Left renal pelvis (tissue), 4 donors: ENCODE measurements around the gene CHN2. TPM values are rescaled to one million over a fixed set of nuclear protein-coding genes. Genes with fewer than 3 reads are reported as not detected.

Source experiments
- DNase-seq, 4 donors: peaks; one replicate each; pipeline ENCODE4 v3.0.0-alpha.2; 2013; ENCODE audit warnings: low read depth in 4 of 4, low spot score in 3 of 4
- polyA plus RNA-seq, 4 donors: library from polyadenylated mRNA; unstranded; fragments of 120-200 nt; gene quantifications; one replicate each; pipeline ENCODE4 v1.2.1, GENCODE V29; 2013; ENCODE audit not compliant: insufficient read length in 4 of 4

CHN2 gene
- polyA plus RNA-seq, 4 donors = 11.3 to 21.8 (median 18.7) TPM

DNA sequence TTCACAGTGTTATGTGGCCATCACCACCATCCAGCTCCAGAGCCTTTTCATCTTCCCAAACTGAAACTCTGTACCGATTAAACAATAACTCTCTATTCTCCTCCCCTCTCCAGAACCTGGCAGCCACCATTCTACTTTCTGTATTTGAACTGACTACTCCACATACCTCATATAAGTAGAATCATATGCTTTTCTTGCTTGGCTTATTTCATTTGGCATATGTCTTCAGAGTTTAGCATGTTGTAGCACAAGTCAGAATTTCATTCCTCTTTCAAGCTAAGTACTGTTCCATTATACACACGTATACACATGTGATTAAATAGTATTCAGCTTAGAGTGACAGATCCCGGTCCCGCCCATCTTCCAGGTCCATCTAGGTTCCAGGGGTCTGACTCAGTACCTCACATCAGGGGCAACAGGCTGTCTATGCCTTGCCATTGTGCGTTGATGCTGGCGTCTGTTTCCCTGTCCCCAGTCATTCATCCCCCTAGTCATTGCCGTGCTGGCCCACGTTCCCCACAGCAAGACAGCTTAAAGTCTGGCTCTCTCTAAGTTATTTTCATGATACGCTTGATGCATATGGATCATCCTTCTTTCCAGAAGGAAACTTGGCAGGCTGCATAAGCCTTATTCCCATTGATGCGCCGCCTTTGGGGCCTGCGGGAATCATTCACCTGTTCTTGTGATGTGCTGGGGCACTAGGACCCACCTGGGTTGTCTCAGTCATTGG, 108.3 kb downstream of the CHN2 start:
- no peak for DNase-seq

DNA sequence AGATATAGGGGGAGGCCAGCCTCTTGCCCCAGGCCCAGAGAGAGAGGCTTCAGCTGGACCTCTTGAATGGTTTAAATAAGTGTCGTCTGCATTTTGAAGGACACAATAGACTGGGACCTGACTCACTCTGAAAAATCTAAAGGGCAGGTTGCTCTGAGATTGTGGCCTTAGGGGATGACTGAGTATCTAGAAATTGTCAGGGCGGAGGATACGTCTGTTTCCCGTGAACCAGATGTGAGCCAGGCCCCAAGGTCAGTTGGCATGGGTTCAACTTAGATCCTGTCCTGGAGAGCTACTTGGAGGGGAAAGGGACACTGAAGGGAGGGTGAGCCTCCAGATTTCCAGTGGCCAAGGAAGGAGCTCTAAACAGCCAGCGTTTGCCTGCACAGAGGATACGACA, 110.2 kb downstream of the CHN2 start:
- no peak for DNase-seq

DNA sequence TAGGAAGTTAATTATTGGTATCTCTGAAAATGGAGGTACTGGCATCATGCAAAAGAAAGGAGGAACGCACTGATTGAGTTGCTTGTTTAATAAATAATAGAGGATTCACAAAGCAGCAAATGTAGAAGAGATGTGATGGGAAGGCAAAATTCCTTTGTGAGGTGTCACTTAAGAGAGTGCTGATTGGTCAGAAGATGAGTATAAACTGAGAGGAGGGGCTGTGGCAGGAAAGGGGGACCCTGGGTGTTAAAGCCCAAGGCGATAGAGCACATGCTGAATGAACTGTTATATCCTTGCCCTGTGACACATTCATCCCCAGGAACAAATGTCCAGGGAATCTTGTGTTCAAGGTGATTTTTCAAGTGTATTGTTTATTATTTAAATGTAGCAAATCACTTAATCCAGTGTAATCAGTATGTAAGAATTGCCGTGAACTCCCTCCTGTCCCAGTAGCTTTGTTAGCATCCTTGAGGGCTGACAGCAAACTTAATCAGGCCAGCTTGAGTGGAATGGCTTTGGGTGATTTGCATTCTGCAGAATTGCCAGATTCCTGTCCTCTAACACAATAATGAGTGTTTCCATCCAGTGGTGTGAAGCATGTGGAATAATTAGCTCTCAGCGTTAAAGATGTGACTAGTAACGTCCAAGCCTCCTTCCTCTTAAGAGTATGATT, 111.9 kb downstream of the CHN2 start:
- DNase-seq = no peak

DNA sequence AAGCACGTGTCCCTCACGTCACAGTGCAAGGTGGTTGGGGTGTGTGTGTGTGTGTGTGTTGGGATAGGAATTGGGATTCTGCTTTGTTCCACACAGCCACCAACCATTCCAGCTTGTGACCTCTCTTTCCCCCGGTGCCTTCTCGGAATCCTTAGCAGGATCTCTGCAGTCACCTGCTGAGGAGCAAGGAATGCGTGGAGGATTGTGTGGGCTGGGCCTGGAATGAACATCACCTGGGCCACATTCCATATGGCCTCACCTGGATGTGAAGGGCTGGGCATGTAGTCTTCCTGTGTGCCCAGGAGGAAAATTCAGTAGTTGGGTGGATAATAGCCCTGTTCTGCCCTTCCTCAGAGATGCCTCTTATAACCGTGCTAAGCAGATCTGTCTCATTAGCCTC, 113.8 kb downstream of the CHN2 start:
- DNase-seq = no peak

DNA sequence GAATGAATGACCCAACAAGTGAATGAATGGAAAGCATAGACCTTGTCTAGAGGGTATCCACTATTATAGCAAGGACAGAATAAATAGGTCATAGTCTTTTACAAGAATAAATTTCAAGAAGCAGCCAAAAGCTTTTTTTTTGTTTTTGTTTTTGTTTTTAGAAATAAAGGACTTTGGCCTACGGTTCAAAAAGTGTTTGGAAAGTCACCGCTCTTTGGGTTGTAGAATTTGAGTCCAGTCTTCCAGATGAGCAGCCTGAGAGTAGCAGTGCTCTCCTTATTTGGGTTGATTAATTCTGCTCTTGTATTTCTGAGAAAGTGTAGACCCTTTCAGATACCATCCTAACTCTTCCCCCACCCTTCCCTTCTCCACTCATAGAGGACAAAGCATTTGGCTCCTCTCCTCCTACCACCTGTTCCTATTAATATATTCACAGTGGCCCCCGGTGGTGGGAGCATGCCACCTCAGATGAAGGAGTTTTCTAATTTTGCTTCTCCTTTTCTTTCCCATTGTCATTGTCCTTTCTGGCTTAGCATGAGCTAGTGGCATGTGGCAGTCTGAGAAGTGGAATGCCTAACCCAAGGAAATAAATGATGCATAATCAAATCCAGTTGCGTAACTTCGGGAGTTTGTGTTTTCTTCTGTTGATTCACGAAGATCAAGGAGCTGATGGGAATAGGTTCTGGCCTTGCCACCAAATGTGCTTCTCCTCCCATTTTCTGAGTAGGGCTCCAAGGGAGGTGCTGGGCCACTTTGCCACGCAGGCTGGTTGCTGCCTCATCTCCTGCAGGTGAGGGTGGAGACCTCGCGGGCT, 114.7 kb downstream of the CHN2 start:
- DNase-seq = no peak

DNA sequence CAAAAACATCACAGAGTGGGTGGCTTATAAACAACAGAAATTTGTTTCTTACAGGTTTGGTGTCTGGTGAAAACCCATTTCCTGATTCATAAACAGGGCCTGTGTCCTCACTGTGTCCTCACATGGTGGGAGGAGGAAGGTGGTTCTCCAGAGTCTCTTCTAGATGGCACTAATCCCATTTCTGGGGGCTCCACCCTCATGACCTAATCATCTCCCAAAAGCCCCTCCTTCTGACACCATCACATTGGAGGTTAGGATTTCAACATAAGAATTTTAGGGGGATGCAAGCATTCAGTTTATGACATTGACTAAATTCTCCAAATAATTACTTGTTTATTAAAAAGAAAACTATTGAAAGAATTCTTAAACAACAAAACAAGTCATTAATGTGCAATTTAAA, 116.0 kb downstream of the CHN2 start:
- DNase-seq = no peak

DNA sequence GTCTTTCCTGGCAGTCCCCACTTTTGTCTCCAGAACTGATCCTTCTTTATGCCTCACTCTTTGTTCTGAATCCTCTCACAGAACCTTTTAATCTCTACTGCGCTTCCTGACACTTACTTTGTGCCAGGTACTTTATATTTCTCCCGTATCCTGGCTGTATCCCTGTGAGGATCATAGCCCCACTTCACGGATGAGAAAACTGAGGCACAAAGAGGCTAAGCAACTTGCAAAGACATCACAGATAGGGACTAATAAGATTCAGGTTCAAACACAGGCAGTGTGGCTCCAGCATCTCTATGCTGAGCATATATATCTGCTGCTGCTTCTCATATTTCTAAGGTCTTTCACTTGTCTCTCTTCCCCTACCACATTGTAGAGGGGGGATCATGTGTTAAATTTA, 116.7 kb downstream of the CHN2 start:
- no peak for DNase-seq

DNA sequence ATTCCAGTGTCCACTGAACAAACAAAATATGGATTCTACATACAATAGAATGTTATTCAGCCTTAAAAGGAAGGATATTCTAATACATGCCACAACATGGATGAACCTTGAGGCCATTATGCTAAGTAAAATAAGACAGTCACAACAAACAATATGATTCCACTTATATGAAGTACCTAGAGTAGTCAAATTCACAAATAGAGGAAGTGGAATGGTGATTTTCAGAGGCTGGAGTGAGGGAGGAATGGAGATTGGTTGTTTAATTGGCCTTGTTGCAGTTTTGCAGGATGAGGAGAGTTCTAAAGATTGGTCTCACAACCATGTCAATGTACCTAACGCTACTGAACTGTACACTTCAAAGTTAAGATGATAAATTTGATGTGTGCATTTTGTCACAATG, 119.6 kb downstream of the CHN2 start:
- DNase-seq = no peak

DNA sequence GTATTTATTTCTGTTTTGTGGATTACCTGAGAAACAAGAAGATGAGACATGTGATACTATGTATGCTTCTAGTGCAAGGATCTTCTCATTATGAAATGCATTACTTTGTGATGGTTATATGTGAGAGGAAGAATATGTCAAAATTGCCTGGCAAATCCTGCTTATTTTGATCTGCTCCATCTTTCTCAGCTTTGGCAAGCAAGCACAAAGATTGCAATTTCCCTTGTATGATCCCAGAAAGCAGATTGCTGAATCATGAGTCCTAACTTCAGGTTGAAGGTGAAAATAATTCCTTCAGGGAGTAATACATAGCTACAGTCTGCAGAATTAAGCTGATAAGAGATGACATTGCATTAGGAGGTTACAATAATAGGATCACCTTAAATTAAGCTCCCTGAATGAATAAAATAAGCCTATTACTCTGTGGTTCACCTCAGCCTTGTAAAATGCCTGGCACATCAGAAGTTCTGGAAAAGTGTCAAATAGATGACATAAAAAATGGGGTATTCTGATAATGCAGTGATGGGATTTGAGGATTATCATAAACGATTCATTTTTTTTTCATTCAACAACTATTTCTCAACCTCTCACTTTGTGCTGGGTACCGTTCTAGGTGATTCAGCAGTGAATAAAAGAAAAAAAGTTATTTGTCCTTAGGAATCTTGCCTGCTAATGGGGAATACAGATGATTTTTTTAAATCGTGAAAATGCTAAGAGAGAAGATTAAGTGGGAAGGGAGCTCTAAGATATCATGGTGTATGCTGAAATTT, 120.7 kb downstream of the CHN2 start:
- DNase-seq = no peak

DNA sequence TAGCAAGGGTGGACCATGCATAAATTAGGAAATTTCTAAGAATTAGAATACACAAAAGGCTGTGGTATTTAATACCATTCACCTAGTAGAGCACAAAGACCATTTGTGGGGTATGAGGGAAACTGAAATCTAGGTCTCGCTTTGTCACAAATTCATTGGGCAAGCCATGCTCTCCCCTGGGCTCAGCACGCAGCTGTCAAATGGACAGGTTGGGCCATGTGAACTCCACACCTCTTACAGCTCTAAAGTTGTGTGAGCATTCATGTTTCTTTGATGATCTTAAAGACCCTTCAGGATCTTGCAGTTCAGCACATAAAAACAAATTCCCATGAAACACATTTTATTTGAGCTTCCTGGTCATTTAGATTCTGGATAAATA, 121.3 kb downstream of the CHN2 start:
- DNase-seq = no peak

DNA sequence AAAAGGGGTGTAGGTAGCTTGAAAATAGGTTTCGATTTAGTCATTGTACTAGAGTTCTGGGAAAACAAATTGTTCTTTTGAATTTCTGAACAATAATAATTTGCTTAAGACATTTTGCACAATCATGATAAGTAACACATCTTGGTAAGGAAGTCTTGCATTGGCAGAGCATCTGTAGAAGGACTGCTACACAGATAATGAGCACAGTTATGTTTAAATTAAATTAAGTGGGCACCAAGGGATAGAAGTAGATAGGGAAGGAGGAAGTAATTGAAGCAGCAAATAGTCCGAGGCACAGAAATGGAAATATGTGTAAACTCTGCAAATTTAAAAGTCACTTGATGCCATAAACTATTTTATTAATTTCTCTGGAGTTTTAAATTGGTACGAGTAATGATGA, 122.4 kb downstream of the CHN2 start:
- no peak for DNase-seq

DNA sequence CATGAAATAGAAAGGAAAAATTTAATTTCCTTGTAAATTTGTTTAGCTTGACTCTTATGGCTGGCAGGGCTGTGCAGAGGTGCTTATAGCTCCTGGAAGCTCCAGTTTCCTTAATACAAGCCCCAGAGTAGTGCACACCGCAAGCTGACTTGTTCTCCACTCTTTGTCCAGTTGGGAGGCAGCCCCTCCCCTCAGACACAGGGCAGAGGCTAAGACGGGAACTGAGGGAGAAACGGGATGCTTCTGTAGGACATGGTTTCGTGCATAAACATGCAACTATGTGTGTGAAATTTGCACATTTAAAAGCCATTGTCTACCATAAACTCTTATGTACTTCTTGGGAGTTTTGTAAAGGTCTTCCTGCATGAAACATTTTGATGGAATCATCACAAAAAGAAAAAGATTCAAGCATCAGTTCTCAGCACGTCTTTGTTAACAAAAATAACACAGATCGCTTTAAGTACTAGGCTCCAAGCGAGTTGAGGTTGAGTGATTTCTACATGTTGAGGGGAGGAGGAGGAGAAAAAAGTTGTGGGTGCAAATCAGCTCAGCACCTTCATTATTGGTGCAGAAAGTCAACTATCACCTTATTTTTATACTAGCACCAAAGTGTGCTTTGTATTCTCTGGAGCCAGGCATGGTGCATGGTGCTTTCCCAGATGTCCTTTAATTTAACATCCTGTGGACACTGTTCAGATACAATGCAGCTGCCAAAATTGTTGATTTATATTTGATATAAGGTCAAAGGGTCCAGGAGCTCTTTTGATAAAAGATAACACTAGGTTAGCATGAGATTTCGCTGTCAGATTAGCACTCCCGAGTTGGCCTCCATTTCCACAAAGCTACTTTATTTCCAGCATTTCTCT, 124.5 kb downstream of the CHN2 start:
- no peak for DNase-seq

DNA sequence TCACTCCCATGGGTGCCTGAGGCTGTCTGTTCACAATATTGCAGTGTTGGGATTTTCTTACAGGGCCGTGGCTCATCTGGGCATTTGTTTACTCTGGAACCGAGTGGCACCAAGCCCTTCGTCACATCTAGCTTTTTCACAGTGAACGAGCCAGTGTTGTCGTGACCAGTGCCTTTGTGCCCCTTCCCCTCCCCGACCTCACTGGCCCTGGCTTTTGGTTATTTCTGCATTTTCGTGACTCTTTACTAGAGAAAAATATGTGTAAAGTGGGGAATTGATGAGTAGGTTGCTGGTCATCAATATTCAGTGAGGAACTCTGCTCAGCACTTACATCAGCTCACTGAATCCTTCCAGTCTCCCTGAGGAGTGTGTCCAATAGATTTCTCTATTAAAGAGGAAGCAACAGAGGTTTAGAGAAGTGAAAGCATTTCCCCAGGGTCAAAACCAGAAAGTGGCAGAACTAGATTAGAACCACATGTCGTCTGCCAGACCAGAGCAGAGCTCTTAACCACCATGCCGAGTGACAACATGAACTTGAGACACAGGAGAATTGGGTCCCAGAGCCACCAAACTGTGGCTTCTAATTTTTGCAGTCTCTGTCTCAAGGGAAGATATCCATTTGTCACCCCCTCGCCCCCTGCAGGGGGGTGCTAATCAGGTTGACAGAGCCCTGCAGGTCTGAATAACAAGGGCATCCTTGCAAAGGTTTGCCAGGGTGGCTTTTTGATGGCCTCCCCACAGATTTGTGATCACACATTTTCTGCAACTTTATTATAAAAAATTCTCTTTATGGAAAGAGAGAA, 125.3 kb downstream of the CHN2 start:
- no peak for DNase-seq

DNA sequence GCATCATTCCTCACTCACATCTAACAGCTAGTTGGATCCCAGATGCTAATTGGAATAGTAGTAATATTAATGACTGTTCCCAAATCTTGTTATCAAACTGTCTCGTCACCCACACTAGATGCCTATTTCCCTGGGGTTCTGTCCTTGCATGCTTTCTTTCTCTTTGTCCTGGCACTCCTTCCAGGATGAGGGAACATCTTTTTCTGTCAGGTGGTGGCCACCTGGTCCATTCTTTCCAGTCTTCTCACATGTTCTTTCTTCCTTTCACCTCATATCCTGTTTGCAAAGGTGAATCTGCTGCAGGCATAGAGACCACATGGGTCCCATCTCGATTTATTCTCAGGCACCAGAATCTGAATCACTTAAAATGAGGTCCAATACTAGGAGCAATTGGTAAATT, 126.0 kb downstream of the CHN2 start:
- no peak for DNase-seq

DNA sequence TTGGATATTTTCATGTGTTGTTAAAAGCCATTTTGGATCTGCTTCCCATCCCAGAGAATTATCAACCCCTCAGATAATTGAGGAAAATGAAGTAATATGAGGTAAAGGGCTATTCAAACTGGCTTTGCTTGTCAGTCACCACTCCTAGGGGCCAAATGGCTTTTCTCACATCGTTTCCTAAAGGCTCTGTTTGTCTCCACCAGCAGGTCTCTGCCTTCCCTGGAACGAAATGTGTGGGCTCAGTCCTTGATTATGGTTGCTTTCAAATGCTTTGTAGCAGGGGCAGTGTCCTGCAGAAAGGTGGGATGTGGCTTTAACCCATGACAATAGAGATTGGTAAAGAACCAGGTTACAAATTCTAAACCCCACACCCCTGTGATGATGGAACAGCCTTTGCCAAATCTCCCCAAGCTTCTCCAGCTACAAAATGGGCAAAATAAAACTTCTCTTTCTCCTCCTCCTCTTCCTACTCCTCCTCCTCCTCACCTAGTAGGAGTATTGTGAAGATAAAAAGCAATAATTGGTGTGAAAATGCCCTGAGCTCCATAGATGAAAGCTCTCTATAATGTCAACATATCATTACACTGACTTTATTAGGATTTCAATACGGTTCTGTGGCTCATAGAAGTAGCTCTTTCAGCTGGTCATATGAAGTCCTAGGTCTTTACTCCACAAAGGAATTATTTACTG, 127.6 kb downstream of the CHN2 start:
- DNase-seq = no peak

DNA sequence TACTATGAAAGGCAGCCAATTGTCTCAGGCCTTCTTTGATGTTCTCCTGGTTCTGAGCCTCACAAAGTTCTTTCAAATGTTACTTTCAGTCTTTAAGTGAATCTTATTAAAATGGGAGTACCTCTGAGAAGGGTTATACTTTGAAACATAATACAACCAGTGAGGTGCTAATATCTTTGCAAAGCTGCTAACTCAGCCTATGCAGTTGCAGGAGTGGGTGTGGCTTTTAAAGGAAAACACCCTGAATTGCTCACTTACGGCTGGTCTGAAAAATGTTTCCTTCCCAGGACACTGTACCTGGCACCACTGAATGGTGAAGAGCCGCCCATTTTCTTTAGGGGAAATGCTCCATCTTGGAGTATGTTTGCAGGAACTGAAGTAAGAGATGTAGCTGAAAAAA, 130.9 kb downstream of the CHN2 start:
- DNase-seq = no peak

DNA sequence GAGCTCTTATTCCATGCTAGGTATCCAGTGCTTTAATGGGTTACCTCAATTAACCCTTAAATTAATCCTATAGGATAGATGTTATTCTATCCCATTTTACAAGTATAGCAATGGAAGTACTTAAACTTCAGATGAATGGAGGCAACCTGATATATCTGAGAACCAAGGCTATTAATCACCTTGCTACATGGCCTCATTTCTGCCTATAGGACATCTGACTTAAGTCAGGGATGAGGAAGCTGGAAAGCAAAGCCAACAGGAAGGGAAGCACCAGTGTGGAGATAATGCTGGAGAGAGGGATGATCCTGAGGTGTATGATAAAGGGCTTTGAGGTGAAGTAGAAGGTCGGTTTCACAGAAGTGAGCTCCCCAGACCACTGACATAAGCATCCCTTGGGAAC, 132.3 kb downstream of the CHN2 start:
- no peak for DNase-seq

DNA sequence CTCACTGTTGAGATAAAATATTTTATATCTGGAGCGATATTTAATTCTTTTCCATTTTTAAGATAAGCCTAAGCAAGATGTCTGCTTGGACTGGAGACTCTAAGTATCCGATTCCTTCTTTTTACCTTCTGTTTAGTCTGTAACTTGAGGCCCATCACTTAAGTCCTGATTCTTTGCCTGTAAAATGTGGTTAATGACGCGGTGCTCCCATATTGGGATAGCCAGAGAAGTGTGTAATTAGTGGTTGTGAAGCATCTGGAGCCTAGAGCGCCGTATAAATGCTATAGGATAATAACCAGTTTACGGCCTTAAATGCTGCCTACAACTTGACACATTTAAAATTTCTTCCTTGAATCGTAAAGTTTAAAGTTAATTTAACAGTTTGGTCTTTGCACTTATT, 132.9 kb downstream of the CHN2 start:
- peak in 1 of 4 donors; percentile 60 for DNase-seq

DNA sequence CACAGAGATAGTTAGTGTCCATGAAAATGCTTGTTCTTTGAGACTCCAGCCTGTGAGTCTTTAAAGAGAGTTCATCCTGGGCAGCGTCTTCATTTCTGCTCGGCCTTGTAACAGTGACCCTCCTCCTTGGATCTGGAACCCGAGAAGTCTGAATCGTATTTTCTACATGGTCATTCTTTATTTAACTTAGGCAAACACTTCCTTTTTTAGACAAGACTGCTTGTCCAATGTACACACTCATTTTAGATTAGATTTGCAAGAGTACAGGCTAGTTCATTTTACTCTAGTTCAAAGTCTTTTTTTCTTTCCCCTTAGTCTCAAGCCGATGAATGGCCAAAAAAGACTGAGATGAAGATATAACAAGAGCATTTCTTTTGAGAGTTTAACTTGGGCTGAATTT, 133.5 kb downstream of the CHN2 start:
- peak in 1 of 4 donors; percentile 35 for DNase-seq
